GM23248 (cell line): Measurements from ENCODE around the gene GNMT.

Experiments
- EZH2 ChIP-seq: fragments of 200-600 bp; sonication (generic); IDR thresholded peaks from 2 replicates; pipeline ENCODE4 v1.6.1; 2018; ENCODE audit warnings: antibody characterized with exemption, mild to moderate bottlenecking; ENCODE audit not compliant: insufficient read depth, poor library complexity, severe bottlenecking
- EZH2phosphoT487 ChIP-seq: fragments of 200-600 bp; sonication (generic); IDR thresholded peaks from 2 replicates; pipeline ENCODE4 v1.6.1; 2018; ENCODE audit warnings: antibody characterized with exemption, moderate library complexity, mild to moderate bottlenecking, low read depth; ENCODE audit not compliant: insufficient read depth

- no peak for TF ChIP-seq EZH2phosphoT487
- TF ChIP-seq EZH2, result no peak
These were observed at the start of gene GNMT for GRCh38 chr6:42960243-42961019.
